K562 (cell line): ENCODE measurements around the gene PRSS57. TPM values are rescaled to one million over a fixed set of nuclear protein-coding genes. Genes with fewer than 3 reads are reported as not detected.
A peak's percentile ranks its signal among the peaks of the same experiment; 100 is the strongest.

Experiments used
- CHD7 ChIP-seq: fragments of 200-600 bp; sonication (generic); IDR thresholded peaks from one replicate; pipeline ENCODE4 v1.6.1; 2012; ENCODE audit warnings: mild to moderate bottlenecking, low read depth, low read length, inconsistent platforms
- NEUROD1 ChIP-seq: fragments of 150-350 bp; IDR thresholded peaks from 2 replicates; pipeline ENCODE4 v1.6.1; 2014; ENCODE audit warnings: borderline replicate concordance, low read length, low read depth; ENCODE audit not compliant: partially characterized antibody
- NKRF ChIP-seq: fragments of 450-650 bp; IDR thresholded peaks from 2 replicates; pipeline ENCODE4 v1.6.1; 2016; ENCODE audit warnings: borderline replicate concordance
- PHB2 ChIP-seq: fragments of 450-650 bp; IDR thresholded peaks from 2 replicates; pipeline ENCODE4 v1.6.1; 2017; ENCODE audit warnings: low read depth
- RBM34 ChIP-seq: fragments of 200-400 bp; formaldehyde crosslinking; IDR thresholded peaks from 2 replicates; pipeline ENCODE4 v1.6.1; 2018; ENCODE audit warnings: low read length, borderline replicate concordance; ENCODE audit not compliant: insufficient read depth
- SPI1 ChIP-seq: IDR thresholded peaks from 2 replicates; pipeline ENCODE4 v1.6.1; 2011; ENCODE audit warnings: low read depth, low read length, control low read depth, borderline replicate concordance
- YY1 ChIP-seq, 3 experiments: IDR thresholded peaks; 2 replicates each; pipeline ENCODE4 v1.6.1; 2011; ENCODE audit warnings: low read length in 2 of 3, mild to moderate bottlenecking in 2 of 3, moderate library complexity in 2 of 3, borderline replicate concordance in 1 of 3, control low read depth in 1 of 3, low read depth in 1 of 3; ENCODE audit not compliant: insufficient read depth in 3 of 3, insufficient replicate concordance in 2 of 3, control insufficient read depth in 1 of 3, insufficient read length in 1 of 3; ENCODE audit errors: extremely low read depth in 1 of 3
- ZBTB9 ChIP-seq: fragments of 450-650 bp; formaldehyde crosslinking; IDR thresholded peaks from 2 replicates; pipeline ENCODE4 v1.4.0; 2020; ENCODE audit warnings: mild to moderate bottlenecking, moderate library complexity
- ZFPM2 ChIP-seq: fragments of 250-450 bp; sonication (Bioruptor Pico); IDR thresholded peaks from 2 replicates; pipeline ENCODE4 v1.5.1; 2022; ENCODE audit warnings: mild to moderate bottlenecking
- polyA plus RNA-seq, 8 experiments: library from polyadenylated mRNA; depleted of rRNA in 4 of 8; stranded (reverse) in 5 of 8; unstranded in 3 of 8; fragments of >200 nt; fragmentation: Nextera tagmentation in 2 of 8; fragmentation: Illumina TruSeq in 1 of 8; extraction: Ambion mirVana in 2 of 8; extraction: Trizol in 1 of 8; gene quantifications; 2 replicates each; pipeline versions ENCODE4 v1.2.1 to v1.2.3, GENCODE V29; 2011 to 2014; ENCODE audit warnings: inconsistent platforms in 1 of 8, missing spikeins in 1 of 8
- total RNA-seq, 7 experiments: library from RNA; depleted of rRNA in 6 of 7; stranded (reverse); fragments of >200 nt in 6 of 7; fragmentation: Illumina TruSeq in 2 of 7; extraction: Trizol in 2 of 7; gene quantifications; 2 replicates each; pipeline versions ENCODE4 v1.2.1 to v1.2.3, GENCODE V29; 2011 to 2021; ENCODE audit warnings: low replicate concordance in 1 of 7

The PRSS57 gene
- total and polyA plus RNA-seq, 9 of the 15 experiments (the other 6 are each of a cell fraction or from before 2014, with no cell fraction given): 0.06 to 2.5 (median 1.3) TPM; not detected in 3

GRCh38 chr19:664913-665443 is 30.3 kb downstream of the PRSS57 start (continued):
- no peak for TF ChIP-seq CHD7
- no peak for TF ChIP-seq NEUROD1
- TF ChIP-seq ZBTB9 (CRISPR knock-in tag): 0 out of 2 replicates have a peak, but pooled peaks have one; percentile 30
- no peak for TF ChIP-seq SPI1
- TF ChIP-seq YY1 (IDR thresholded peaks at IDR 0.05; ENCODE audit: borderline replicate concordance in 1 of 3, control insufficient read depth in 1 of 3, extremely low read depth in 1 of 3, insufficient read depth in 3 of 3, insufficient read length in 1 of 3, insufficient replicate concordance in 2 of 3, low read depth in 1 of 3, low read length in 2 of 3): peak in 1 of 3 experiments; percentile 13
- no peak for TF ChIP-seq NKRF
- no peak for TF ChIP-seq PHB2
- no peak for TF ChIP-seq RBM34
- no peak for TF ChIP-seq ZFPM2
